ENCODE results near the gene SMAD3.

SMAD3 gene

DNA sequence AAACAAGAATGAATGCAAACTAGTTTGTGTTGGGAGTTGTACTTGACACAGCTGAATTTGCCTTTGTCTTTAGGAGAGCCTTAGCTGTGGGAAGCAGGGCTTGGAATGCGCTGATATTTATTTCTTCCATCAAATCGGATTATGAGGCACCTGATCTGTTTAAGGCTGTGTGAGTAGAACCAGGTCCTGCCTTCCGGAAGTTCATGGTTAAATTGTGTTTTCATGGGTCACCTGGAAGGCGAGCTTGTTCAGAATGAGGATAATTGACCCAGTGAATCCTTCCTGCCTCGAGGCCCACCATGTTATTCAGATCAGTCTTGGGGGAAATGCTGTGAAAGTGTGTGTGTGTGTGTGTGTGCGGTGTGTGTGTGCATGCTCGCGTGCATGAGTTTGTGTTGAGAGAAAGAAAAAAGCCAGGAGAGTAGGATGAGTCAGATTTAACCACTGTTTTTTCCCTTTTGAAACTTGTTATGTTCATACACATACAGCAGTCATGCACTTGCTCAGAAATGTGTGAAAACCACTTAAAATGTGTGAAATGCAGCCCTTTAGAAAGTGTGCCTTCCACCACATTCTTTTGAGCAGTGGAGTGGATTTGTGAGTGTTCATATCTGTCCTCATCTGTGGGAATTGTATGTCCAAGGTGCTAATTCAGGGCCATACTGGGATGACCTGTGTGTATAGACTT lies 36.7 kb downstream of the SMAD3 start:
- 61% methylated on average over 8 of the region's 8 CpGs for WGBS
- H3K4me1 ChIP-seq (ENCODE audit: insufficient read depth, low read length): peaks cover 37% of the 10 kb centered on the region
- no peaks in the 10 kb centered on the region; the same call in 1 of the 2 replicates for H3K36me3 ChIP-seq (ENCODE audit: insufficient read depth, low read length)
- H3K9me3 ChIP-seq (ENCODE audit: insufficient read depth, low read depth, low read length): no peaks in the 10 kb centered on the region
- no peak overlapping the region for H3K27ac ChIP-seq (ENCODE audit: low read depth, low read length)
- no peak overlapping the region for H3K9ac ChIP-seq (ENCODE audit: low read depth, low read length)
- no peaks in the 10 kb centered on the region for H3K27me3 ChIP-seq (ENCODE audit: insufficient read depth, low read length)
- H3K4me3 ChIP-seq (ENCODE audit: low read length): no peak overlapping the region

DNA sequence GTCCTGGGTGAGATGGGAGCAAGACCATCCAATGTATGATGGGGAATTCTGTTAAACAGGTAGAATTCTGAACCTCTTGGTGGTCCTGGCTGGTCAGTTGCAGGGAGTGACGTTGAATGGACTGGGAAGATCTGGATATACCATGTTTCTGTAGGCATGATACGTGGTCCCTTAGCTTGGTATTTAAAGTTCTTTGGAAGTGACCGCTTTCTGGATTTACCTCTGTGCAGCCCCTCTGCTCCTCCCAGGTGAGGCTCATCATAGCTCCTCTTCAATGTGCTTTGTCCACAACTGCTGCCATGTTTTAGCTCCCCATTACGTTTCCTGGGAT lies 37.2 kb downstream of the SMAD3 start:
- H3K4me1 ChIP-seq (ENCODE audit: insufficient read depth, low read length): peaks cover 37% of the 10 kb centered on the region
- no peak overlapping the region for H3K27ac ChIP-seq (ENCODE audit: low read depth, low read length)
- no peak overlapping the region for H3K4me3 ChIP-seq (ENCODE audit: low read length)
- H3K27me3 ChIP-seq (ENCODE audit: insufficient read depth, low read length): no peaks in the 10 kb centered on the region
- H3K9me3 ChIP-seq (ENCODE audit: insufficient read depth, low read depth, low read length): no peaks in the 10 kb centered on the region
- H3K36me3 ChIP-seq (ENCODE audit: insufficient read depth, low read length): no peaks in the 10 kb centered on the region; the same call in 1 of the 2 replicates
- 95% methylated on average over 4 of the region's 4 CpGs for WGBS
- no peak overlapping the region for H3K9ac ChIP-seq (ENCODE audit: low read depth, low read length)

DNA sequence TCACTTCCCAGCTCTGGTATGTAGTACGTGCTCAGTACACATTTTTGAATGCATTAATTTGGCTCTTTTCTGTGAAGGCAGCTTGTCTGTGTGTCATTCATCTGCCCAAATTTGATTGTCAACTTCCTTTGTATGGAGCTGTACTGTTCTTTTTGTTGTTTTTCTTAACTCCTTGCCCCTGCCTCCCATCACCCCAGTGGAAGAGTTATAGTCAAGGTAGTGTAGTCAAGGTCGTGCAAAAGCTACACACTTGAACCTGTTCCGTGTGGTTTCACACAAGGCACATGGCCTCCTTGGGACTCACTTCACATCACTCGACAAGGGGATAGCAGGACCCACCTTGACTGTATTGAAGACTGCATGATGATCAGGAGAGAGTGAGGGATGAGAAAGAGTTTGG lies 37.6 kb downstream of the SMAD3 start:
- H3K9ac ChIP-seq (ENCODE audit: low read depth, low read length): no peak overlapping the region
- no peaks in the 10 kb centered on the region for H3K27me3 ChIP-seq (ENCODE audit: insufficient read depth, low read length)
- 92% methylated on average over 4 of the region's 4 CpGs for WGBS
- H3K4me1 ChIP-seq (ENCODE audit: insufficient read depth, low read length): peaks cover 34% of the 10 kb centered on the region
- no peaks in the 10 kb centered on the region; the same call in 1 of the 2 replicates for H3K36me3 ChIP-seq (ENCODE audit: insufficient read depth, low read length)
- no peaks in the 10 kb centered on the region for H3K9me3 ChIP-seq (ENCODE audit: insufficient read depth, low read depth, low read length)
- no peak overlapping the region for H3K27ac ChIP-seq (ENCODE audit: low read depth, low read length)
- no peak overlapping the region for H3K4me3 ChIP-seq (ENCODE audit: low read length)

DNA sequence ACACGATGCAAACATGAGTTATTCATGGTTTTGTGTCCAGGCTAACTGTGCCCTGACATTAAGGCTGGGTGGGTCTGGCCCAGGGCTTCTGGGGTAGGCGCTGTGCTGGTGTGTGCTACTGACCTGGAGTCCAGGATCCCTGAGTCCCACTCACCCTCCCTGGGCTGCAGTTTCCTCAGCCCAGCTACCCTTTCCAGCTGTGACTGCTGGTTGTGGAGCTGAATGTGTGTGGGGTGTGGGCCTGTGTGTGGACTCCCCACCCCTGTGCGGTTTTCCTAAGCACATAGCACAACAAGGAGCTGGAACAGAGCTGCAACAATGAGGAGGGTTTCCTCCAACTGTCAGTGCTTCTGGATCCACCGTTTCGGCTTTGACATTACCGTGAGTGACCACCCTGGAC lies 38.0 kb downstream of the SMAD3 start:
- H3K9ac ChIP-seq (ENCODE audit: low read depth, low read length): no peak overlapping the region
- H3K4me1 ChIP-seq (ENCODE audit: insufficient read depth, low read length): peaks cover 32% of the 10 kb centered on the region
- H3K36me3 ChIP-seq (ENCODE audit: insufficient read depth, low read length): no peaks in the 10 kb centered on the region; the same call in 1 of the 2 replicates
- H3K27me3 ChIP-seq (ENCODE audit: insufficient read depth, low read length): no peaks in the 10 kb centered on the region
- H3K9me3 ChIP-seq (ENCODE audit: insufficient read depth, low read depth, low read length): no peaks in the 10 kb centered on the region
- H3K4me3 ChIP-seq (ENCODE audit: low read length): no peak overlapping the region
- WGBS: 93% methylated on average over 6 of the region's 6 CpGs
- H3K27ac ChIP-seq (ENCODE audit: low read depth, low read length): no peak overlapping the region

DNA sequence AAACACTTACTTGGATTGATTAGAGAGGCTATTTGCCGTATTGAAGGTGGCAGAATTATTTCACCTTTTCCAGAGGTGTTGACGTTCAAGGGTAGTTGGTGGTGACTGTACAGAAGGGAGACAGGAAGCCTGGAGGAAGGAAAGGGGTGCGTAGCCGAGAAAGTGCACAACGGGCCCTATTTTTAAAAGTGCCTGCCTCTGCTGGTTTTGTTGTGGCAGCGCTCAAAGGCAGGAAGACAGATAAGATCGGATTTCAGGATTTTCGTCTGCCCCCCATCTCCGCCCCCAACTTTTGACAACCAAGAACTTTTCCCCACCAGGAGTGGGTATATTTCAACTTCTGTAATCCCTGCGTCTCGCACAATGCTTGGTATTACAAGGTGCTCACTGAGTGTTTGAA lies 38.5 kb downstream of the SMAD3 start:
- Histone ChIP-seq H3K27me3 (ENCODE audit: insufficient read depth, low read length) (no peaks in the 10 kb centered on the region), H3K4me1 (ENCODE audit: insufficient read depth, low read length) (peaks cover 27% of the 10 kb centered on the region), H3K4me3 (ENCODE audit: low read length) (no peak overlapping the region), H3K9ac (ENCODE audit: low read depth, low read length) (no peak overlapping the region), H3K36me3 (ENCODE audit: insufficient read depth, low read length) (no peaks in the 10 kb centered on the region; the same call in 1 of the 2 replicates), H3K27ac (ENCODE audit: low read depth, low read length) (no peak overlapping the region), H3K9me3 (ENCODE audit: insufficient read depth, low read depth, low read length) (no peaks in the 10 kb centered on the region)
- WGBS: 89% methylated on average over 11 of the region's 11 CpGs

DNA sequence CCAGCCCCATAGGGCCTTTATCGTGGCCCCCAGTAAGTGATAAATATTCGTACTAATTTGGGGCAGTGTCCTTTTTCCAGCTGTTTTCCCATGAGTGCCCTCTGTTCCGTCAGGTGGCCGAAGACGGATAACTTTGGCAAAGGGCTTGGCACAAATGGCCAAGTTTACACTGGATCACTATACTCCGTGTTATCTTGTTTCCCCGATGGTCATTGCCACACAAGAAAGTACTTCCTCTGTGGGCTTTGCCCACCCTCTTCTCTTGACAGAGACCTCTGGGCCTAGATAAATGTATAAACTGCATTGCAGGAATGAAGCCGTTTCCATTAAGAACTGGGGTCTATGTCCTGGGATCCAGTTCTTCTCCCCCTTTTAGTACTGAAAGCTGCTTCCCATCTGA lies 39.1 kb downstream of the SMAD3 start:
- Histone ChIP-seq H3K9ac (ENCODE audit: low read depth, low read length) (no peak overlapping the region), H3K27ac (ENCODE audit: low read depth, low read length) (no peak overlapping the region), H3K9me3 (ENCODE audit: insufficient read depth, low read depth, low read length) (no peaks in the 10 kb centered on the region), H3K27me3 (ENCODE audit: insufficient read depth, low read length) (no peaks in the 10 kb centered on the region), H3K4me3 (ENCODE audit: low read length) (no peak overlapping the region), H3K4me1 (ENCODE audit: insufficient read depth, low read length) (peaks cover 25% of the 10 kb centered on the region), H3K36me3 (ENCODE audit: insufficient read depth, low read length) (no peaks in the 10 kb centered on the region)
- WGBS: 93% methylated on average over 8 of the region's 8 CpGs

DNA sequence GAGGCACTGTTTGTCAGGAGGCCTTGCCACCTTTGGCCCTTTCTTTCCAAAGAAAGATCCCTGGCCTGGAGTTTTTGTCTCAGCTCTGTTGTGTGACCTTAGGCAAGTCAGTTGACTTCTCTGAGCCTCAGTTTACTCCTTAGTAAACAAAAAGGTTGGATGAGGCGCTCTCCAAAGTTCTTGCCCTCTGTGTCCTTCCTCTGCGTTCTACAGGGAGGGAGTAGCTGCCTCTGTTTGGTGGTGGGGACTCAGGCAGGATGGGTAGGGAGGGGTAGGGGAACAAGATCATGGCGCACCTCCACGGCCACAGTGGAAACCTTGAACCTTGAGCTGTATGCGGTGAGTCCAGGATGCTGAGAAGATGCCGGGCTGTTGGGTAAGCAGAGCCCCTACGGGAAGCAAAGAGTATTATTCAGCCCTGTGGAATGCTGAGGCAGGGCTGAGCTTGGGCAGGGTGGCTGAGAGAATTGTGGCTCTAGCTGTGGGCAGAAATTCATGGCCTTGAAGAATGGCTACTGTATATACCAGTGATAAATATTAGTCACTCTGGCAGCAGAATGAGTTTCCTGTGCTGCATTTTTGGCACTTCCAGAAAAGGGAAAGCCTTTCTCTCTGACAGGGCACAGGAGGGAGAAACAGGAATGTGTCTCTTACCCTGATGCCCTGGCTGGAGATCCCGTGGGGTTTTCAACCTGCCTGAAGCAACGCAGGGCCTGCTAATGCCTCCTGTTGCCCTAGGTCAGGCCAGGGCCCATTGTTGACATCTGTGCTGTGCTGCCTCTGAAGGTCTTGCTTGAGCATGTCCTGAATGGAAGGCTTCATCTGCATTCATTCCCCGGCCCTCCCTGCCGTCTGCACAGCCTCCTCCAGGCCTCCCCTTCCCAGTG lies 39.9 kb downstream of the SMAD3 start:
- H3K27me3 ChIP-seq (ENCODE audit: insufficient read depth, low read length): no peaks in the 10 kb centered on the region
- H3K4me3 ChIP-seq (ENCODE audit: low read length): no peak overlapping the region
- H3K9me3 ChIP-seq (ENCODE audit: insufficient read depth, low read depth, low read length): no peaks in the 10 kb centered on the region
- H3K9ac ChIP-seq (ENCODE audit: low read depth, low read length): no peak overlapping the region
- peaks cover 25% of the 10 kb centered on the region for H3K4me1 ChIP-seq (ENCODE audit: insufficient read depth, low read length)
- WGBS: 73% methylated on average over 11 of the region's 11 CpGs
- no peak overlapping the region for H3K27ac ChIP-seq (ENCODE audit: low read depth, low read length)
- no peaks in the 10 kb centered on the region for H3K36me3 ChIP-seq (ENCODE audit: insufficient read depth, low read length)

DNA sequence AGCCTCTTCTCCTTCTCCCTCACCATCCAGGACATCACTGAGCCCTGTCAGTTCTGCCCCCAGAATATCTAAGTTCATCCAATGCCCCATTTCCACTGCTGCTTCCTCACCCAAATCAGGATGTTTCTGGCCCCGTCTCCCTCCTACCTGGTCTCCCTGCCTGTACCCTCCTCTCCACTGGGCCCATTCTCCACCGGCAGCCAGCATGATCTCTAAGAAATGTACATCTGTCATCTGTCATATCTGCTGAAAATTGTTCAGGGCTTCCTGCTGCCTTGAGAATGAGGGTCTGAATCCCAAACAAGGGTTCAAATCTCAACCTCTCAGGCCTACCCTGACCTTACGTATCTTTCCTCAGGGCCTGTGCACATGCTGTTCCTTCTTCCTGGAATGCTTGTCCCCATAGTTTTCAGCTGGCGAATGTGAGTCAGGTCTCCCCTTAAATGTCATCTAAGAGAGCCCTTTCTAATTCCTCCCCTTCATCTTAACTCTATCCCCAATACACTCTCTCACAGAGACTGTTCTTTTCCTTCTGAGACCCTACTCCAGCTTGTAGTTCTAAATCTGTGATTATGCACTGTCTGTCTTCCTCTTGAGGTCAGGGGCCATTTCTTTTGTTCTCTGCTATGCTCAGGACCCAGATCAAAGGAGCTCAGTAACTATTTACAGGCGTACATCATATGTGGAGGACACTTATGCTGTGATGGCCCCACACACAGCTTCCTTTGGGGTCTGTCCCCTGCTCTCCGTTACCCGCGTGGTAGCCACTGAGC lies 40.8 kb downstream of the SMAD3 start:
- 0 out of 2 replicates have a peak, but pooled peaks cover 3% of the 10 kb centered on the region for H3K36me3 ChIP-seq (ENCODE audit: insufficient read depth, low read length)
- H3K9me3 ChIP-seq (ENCODE audit: insufficient read depth, low read depth, low read length): peaks cover 6% of the 10 kb centered on the region
- H3K27me3 ChIP-seq (ENCODE audit: insufficient read depth, low read length): no peaks in the 10 kb centered on the region
- H3K4me3 ChIP-seq (ENCODE audit: low read length): no peak overlapping the region
- no peak overlapping the region for H3K9ac ChIP-seq (ENCODE audit: low read depth, low read length)
- no peak overlapping the region for H3K27ac ChIP-seq (ENCODE audit: low read depth, low read length)
- peaks cover 25% of the 10 kb centered on the region for H3K4me1 ChIP-seq (ENCODE audit: insufficient read depth, low read length)
- 89% methylated on average over 8 of the region's 8 CpGs for WGBS

DNA sequence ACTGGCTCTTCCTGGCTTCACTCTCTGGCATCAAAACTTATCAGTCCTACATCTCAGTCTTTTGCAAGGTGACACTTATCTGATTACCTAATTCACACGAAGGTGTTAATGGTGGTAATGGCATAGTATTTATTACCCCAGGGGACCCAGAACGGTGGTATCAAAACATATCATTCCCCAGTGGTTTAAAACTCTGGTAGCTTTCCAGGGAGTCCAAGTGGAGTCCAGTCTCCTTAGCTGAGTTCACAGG lies 41.3 kb downstream of the SMAD3 start:
- H3K4me1 ChIP-seq (ENCODE audit: insufficient read depth, low read length): peaks cover 25% of the 10 kb centered on the region
- 0 out of 2 replicates have a peak, but pooled peaks cover 3% of the 10 kb centered on the region for H3K36me3 ChIP-seq (ENCODE audit: insufficient read depth, low read length)
- H3K4me3 ChIP-seq (ENCODE audit: low read length): no peak overlapping the region
- WGBS: 55% methylated on average over 1 of the region's 2 CpGs
- H3K9me3 ChIP-seq (ENCODE audit: insufficient read depth, low read depth, low read length): peaks cover 11% of the 10 kb centered on the region
- no peaks in the 10 kb centered on the region for H3K27me3 ChIP-seq (ENCODE audit: insufficient read depth, low read length)
- no peak overlapping the region for H3K9ac ChIP-seq (ENCODE audit: low read depth, low read length)
- H3K27ac ChIP-seq (ENCODE audit: low read depth, low read length): no peak overlapping the region

DNA sequence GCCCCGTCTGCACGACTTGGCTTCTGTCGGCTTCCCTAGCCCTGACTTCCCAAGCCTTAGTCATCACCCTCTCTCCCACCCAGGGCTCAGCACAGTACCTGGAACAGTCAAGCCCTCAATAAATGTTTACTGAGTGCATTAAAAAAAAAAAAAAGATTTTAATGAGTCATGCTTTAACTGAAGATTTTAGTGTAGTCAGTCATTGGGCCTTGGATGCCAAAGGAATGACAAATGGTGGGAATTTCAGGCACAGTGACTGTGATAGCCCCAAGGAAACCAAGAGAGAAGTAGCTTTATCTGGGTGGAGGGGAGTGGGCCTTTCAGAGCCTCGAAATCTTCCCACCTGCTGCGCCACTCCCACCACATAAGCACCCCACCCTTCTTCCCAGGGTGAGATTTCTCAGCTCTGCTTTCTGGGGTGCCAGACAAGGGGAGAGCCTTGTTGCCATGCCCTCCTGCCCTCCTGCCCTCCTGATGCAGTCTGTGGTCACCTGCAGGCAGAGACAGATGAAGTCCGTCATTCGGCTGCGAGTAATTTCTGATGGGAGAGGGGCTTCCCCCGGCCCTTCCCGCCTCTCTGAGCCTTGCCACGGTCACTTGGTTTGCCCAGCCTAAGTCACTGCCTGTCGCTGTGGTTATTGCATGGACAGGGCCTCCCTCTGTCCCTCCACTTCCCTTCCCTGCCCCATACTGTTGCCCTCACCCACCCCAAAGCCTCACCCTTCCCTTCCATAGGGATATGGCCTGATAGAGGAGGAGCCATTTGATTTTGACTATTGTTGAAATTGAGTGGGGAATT lies 41.8 kb downstream of the SMAD3 start:
- H3K4me1 ChIP-seq (ENCODE audit: insufficient read depth, low read length): peaks cover 25% of the 10 kb centered on the region
- H3K9me3 ChIP-seq (ENCODE audit: insufficient read depth, low read depth, low read length): peaks cover 12% of the 10 kb centered on the region
- 0 out of 2 replicates have a peak, but pooled peaks cover 3% of the 10 kb centered on the region for H3K36me3 ChIP-seq (ENCODE audit: insufficient read depth, low read length)
- no peaks in the 10 kb centered on the region for H3K27me3 ChIP-seq (ENCODE audit: insufficient read depth, low read length)
- WGBS: 83% methylated on average over 12 of the region's 12 CpGs
- H3K9ac ChIP-seq (ENCODE audit: low read depth, low read length): no peak overlapping the region; the same call in 1 of the 2 replicates
- no peak overlapping the region for H3K27ac ChIP-seq (ENCODE audit: low read depth, low read length)
- no peak overlapping the region for H3K4me3 ChIP-seq (ENCODE audit: low read length)

Data from HUES64 (cell line).